SH-SY5Y (cell line): ENCODE results near the gene MTFP1.

Experiments used
- GATA2 ChIP-seq: IDR thresholded peaks from 2 replicates; pipeline ENCODE4 v1.6.1; 2011; ENCODE audit warnings: mild to moderate bottlenecking, low read depth, low read length
- GATA3 ChIP-seq: IDR thresholded peaks from 2 replicates; pipeline ENCODE4 v1.6.1; 2011; ENCODE audit warnings: low read depth, mild to moderate bottlenecking, low read length, moderate library complexity

DNA sequence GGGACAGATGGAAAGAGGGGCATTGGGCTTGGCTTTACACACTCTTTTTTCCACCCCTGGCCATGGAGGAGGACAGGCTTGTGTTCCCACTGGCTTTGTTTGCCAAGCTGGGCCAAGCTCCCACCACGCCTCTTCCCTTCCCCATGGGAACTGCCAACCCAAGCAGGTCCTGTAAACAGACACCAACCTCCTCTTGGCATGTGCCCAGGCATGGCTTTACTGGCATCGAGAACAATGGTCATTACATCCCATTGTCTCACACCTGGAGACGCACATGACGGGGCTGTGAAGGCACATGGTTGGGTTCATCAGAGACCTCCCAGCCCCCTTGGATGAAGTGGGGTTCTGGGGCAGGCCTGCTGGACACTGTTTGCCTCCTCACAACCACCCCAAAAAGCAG lies 34.6 kb downstream of the MTFP1 start:
- TF ChIP-seq GATA2 (no peak), GATA3 (no peak)
